CD4-positive, alpha-beta T cell (primary cell): ENCODE results near the gene PRF1. TPM values are rescaled to one million over a fixed set of nuclear protein-coding genes. Genes with fewer than 3 reads are reported as not detected.

Source experiments
- ATAC-seq: fragments of 200-7000 bp; cut with Tn5 transposase; one replicate; pipeline ENCODE4 v1.10.0; 2022; ENCODE audit warnings: mild to moderate bottlenecking; ENCODE audit not compliant: poor library complexity
- CTCF ChIA-PET: fragments of 350-600 bp; sonication (Branson Sonifier 250); formaldehyde crosslinking; loops from one replicate; lab custom pipeline; 2021; ENCODE audit warnings: antibody characterized with exemption, inconsistent platforms; lab: Charles Lee
- POLR2A ChIA-PET: fragments of 350-600 bp; sonication (Branson Sonifier 250); formaldehyde crosslinking; loops from one replicate; lab custom pipeline; 2021; ENCODE audit warnings: antibody characterized with exemption, inconsistent platforms; lab: Charles Lee
- DNase-seq, 14 experiments: peaks; one replicate each; pipeline ENCODE4 v3.0.0-alpha.2; 2013 to 2020; ENCODE audit warnings: mixed read lengths in 2 of 14
- H3K27ac ChIP-seq, 2 donors: one replicate each; pipeline versions ENCODE4 v1.5.1 to v1.7.0; 2013; ENCODE audit warnings: low read length in 2 of 2, low read depth in 1 of 2, mild to moderate bottlenecking in 1 of 2
- H3K27me3 ChIP-seq, 2 experiments: 1 replicate in 1 of 2; 2 replicates in 1 of 2; pipeline versions ENCODE4 v1.6.1 to v1.7.0; 2013; ENCODE audit warnings: low read length in 2 of 2, control low read depth in 1 of 2, mild to moderate bottlenecking in 1 of 2, moderate library complexity in 1 of 2; ENCODE audit not compliant: insufficient read depth in 2 of 2, control insufficient read depth in 1 of 2
- H3K36me3 ChIP-seq: one replicate; pipeline ENCODE4 v1.6.1; 2013; ENCODE audit warnings: low read length, control low read depth; ENCODE audit not compliant: insufficient read depth
- H3K4me1 ChIP-seq: one replicate; pipeline ENCODE4 v1.6.1; 2013; ENCODE audit warnings: low read length, control low read depth; ENCODE audit not compliant: insufficient read depth
- H3K4me3 ChIP-seq: one replicate; pipeline ENCODE4 v1.5.1; 2013; ENCODE audit warnings: mild to moderate bottlenecking, low read length, moderate library complexity
- H3K9me3 ChIP-seq, 2 experiments: 1 replicate in 1 of 2; 2 replicates in 1 of 2; pipeline versions ENCODE4 v1.6.1 to v1.7.0; 2013; ENCODE audit warnings: low read length in 2 of 2, mild to moderate bottlenecking in 2 of 2, control low read depth in 1 of 2, moderate library complexity in 1 of 2; ENCODE audit not compliant: control insufficient read depth in 1 of 2, insufficient read depth in 1 of 2
- H3K27ac Mint-ChIP-seq: one replicate; pipeline ENCODE4 v1.8.0; 2020; ENCODE audit warnings: mixed read lengths
- H3K27me3 Mint-ChIP-seq: one replicate; pipeline ENCODE4 v1.8.0; 2021; ENCODE audit warnings: mixed read lengths
- H3K36me3 Mint-ChIP-seq: one replicate; pipeline ENCODE4 v1.8.0; 2021; ENCODE audit warnings: low read depth, mixed read lengths
- H3K4me1 Mint-ChIP-seq: one replicate; pipeline ENCODE4 v1.8.0; 2021; ENCODE audit warnings: low read depth, mixed read lengths
- H3K4me3 Mint-ChIP-seq: one replicate; pipeline ENCODE4 v1.8.0; 2020; ENCODE audit warnings: mild to moderate bottlenecking, mixed read lengths
- H3K9me3 Mint-ChIP-seq: one replicate; pipeline ENCODE4 v1.8.0; 2020; ENCODE audit warnings: mixed read lengths
- intact Hi-C, 2 experiments: fragments of 100-400 bp; cut with DNase I in 1 of 2; cut with micrococcal nuclease in 1 of 2; formaldehyde crosslinking; loops; one replicate each; pipeline versions ENCODE4 v1.15.1 to v1.9.0; 2023 to 2025; cut with DNase I, micrococcal nuclease
- total RNA-seq, 174 experiments: library from RNA in 2 of 174; stranded (reverse) in 2 of 174; gene quantifications; one replicate each; pipeline ENCODE4 v1.2.3 and lab custom pipeline; 2021 to 2026
- TF ChIP-seq, protein P1 (sequence below): fragments of 200-600 bp; IDR thresholded peaks from one replicate; pipeline ENCODE4 v1.8.0; 2022; ENCODE audit warnings: antibody characterized with exemption, mild to moderate bottlenecking

The PRF1 gene
- total RNA-seq, 2 experiments from 2014 or later = 7.4 to 9.4 TPM

DNA sequence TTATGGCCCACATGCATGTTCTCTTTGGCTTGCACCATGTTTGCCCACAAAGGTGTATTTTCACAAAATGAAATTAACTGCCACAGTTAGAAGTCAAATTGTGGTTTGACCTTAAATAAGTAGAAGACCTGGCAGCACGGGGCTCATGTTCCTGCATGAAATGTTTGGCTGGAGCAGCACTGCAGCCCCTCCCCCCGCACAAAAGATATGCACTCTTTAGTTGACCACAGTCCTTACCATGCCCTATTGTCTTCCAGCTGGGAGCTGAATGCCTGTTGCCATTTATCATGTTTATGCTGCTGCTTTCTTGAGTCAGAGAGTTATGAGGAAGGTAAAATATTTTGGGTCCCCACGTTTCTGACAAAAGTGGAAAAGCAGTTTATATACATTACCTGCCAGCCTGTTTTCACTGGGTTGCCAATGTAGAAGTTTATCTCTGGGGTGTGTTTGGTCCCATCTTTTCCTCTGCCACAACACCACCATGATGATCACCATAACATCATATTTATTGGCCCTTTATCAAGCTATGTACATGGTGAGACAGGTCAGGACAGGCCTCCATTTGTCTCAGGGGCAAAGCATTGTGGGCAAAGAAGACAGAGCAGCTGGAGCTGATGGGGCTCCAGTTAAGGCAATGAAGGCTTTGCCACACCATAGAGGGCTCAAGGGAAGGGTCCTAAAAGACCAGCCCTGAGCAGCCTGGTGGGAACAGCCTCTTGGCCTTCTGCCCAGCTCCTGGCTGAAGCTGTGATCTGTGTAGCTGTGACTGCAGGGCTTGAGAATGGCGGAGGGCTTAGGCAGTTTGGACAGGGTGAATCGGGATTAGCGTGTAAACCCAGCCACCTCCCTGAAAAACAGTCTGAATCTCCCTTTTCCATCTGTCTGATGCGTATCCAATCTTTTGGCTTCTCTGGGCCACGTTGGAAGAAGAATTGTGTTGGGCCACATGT, 5.4 kb downstream of the PRF1 start:
- Histone ChIP-seq H3K4me1 (peaks cover 59% of the 10 kb centered on the region), H3K9me3 (no peaks in the 10 kb centered on the region), H3K27me3 (no peaks in the 10 kb centered on the region), H3K27ac (no peak overlapping the region), H3K4me3 (no peak overlapping the region), H3K36me3 (peaks cover 45% of the 10 kb centered on the region)
- Mint-ChIP-seq H3K27me3 (no peaks in the 10 kb centered on the region), H3K4me3 (no peak overlapping the region), H3K36me3 (peaks cover 45% of the 10 kb centered on the region), H3K27ac (no peak overlapping the region), H3K4me1 (peaks cover 10% of the 10 kb centered on the region), H3K9me3 (no peaks in the 10 kb centered on the region)
- CTCF ChIA-PET = interaction anchor here (0.6 to 1.2 kb wide), 3 partner anchors 11 to 42 kb away, joined by 3 read pairs; no protein-coding TSS in a partner anchor
- ATAC-seq (no peak), DNase-seq (no peak)
- POLR2A ChIA-PET = no interaction called here
- intact Hi-C loops = no loop called here
- TF ChIP-seq, protein P1, sequence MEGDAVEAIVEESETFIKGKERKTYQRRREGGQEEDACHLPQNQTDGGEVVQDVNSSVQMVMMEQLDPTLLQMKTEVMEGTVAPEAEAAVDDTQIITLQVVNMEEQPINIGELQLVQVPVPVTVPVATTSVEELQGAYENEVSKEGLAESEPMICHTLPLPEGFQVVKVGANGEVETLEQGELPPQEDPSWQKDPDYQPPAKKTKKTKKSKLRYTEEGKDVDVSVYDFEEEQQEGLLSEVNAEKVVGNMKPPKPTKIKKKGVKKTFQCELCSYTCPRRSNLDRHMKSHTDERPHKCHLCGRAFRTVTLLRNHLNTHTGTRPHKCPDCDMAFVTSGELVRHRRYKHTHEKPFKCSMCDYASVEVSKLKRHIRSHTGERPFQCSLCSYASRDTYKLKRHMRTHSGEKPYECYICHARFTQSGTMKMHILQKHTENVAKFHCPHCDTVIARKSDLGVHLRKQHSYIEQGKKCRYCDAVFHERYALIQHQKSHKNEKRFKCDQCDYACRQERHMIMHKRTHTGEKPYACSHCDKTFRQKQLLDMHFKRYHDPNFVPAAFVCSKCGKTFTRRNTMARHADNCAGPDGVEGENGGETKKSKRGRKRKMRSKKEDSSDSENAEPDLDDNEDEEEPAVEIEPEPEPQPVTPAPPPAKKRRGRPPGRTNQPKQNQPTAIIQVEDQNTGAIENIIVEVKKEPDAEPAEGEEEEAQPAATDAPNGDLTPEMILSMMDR = no peak

DNA sequence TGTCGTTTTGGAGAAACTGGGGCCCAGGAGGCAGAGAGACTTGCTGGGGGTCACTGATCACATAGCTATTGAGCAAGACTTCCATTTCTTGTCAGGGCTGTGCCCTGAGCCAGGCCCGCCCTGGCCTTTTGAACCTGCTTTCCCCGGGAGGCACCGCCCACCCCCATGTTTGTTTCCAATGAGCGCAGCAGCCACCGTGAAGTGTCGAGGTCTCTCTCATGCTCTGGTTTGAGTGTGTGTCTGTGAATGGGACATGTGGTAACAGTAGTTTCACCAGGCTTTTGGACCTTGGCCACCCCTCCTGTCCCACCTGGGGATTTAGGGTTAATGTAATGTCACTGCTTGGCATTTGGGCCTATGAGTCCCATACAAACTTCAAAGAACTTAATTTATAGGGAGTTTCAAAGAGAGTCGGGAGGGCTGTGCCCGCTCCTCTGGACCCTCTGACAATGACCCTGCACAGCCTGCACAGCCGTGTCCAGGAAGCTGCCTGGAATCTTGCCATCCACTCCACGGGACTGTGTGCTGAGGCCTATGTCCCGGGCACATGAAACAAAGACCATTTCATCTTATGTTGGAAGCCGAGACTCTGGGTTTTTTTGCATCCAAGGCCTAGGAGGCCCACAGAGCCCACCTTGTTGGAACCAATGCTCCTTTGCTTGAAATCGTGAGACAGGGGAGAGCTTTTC, 6.3 kb downstream of the PRF1 start:
- POLR2A ChIA-PET = no interaction called here
- ATAC-seq = no peak
- Histone ChIP-seq H3K4me1 (peaks cover 50% of the 10 kb centered on the region), H3K27me3 (no peaks in the 10 kb centered on the region), H3K9me3 (no peaks in the 10 kb centered on the region), H3K27ac (no peak overlapping the region), H3K4me3 (no peak overlapping the region), H3K36me3 (peaks cover 45% of the 10 kb centered on the region)
- intact Hi-C loops = no loop called here
- H3K36me3 Mint-ChIP-seq = peaks cover 41% of the 10 kb centered on the region
- no peak for DNase-seq
- no peaks in the 10 kb centered on the region for H3K27me3 Mint-ChIP-seq
- H3K4me3 Mint-ChIP-seq = no peak overlapping the region
- H3K9me3 Mint-ChIP-seq = no peaks in the 10 kb centered on the region
- TF ChIP-seq, protein P1 = no peak
- CTCF ChIA-PET = interaction anchor here (0.6 kb wide), 1 partner anchor 43 kb away, joined by 3 read pairs; no protein-coding TSS in a partner anchor
- H3K27ac Mint-ChIP-seq = no peak overlapping the region
- H3K4me1 Mint-ChIP-seq = peaks cover 3% of the 10 kb centered on the region

DNA sequence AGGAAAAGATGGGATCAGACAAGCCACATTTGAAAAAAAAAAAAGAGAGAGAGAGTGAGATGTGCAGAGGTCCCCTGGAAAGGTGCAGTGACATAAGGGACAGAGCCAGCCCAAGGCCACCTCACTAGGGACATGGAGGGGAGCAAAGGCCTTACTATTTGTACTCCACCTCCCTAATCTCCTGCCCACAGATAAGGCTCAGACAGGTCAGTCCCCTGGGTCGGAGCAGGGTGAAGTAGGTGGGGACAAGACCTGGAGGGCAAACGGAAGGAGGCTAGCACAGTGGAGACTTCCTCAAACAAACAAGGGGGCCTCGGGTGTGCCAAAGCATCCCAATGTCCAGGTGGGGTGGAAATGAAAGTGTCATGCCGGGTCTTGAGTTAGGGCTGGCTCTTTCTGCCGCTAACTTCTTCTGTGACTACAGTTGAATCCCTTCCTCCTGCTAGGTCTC, 7.0 kb downstream of the PRF1 start:
- ATAC-seq (no peak), DNase-seq (no peak)
- Mint-ChIP-seq H3K27ac (no peak overlapping the region), H3K36me3 (peaks cover 41% of the 10 kb centered on the region), H3K9me3 (no peaks in the 10 kb centered on the region), H3K4me3 (peak overlapping the region; percentile 34), H3K4me1 (no peaks in the 10 kb centered on the region), H3K27me3 (no peaks in the 10 kb centered on the region)
- H3K36me3 ChIP-seq = peaks cover 43% of the 10 kb centered on the region
- no peak overlapping the region for H3K4me3 ChIP-seq
- no peaks in the 10 kb centered on the region for H3K9me3 ChIP-seq
- intact Hi-C loops = no loop called here
- H3K4me1 ChIP-seq = peaks cover 44% of the 10 kb centered on the region
- H3K27me3 ChIP-seq = no peaks in the 10 kb centered on the region
- TF ChIP-seq, protein P1 = no peak
- H3K27ac ChIP-seq = no peak overlapping the region
- CTCF ChIA-PET = no interaction called here
- POLR2A ChIA-PET = no interaction called here
